Superior temporal gyrus (tissue), 1 donor: ENCODE measurements around the gene UBE2G2.

ENCODE experiments used
- DNase-seq: peaks from one replicate; pipeline ENCODE4 v3.0.0-alpha.2; 2016; ENCODE audit errors: extremely low spot score

Gene UBE2G2

GRCh38 chr21:44750675-44751025, 51.0 kb downstream of the UBE2G2 start:
- DNase-seq = no peak

- no peak for DNase-seq
Measured at GRCh38 chr21:44749759-44750674, 51.6 kb downstream of the UBE2G2 start.

GRCh38 chr21:44749116-44749758, 52.4 kb downstream of the UBE2G2 start:
- no peak for DNase-seq

GRCh38 chr21:44748621-44749020, 53.0 kb downstream of the UBE2G2 start:
- no peak for DNase-seq

- no peak for DNase-seq
Measured at GRCh38 chr21:44742418-44743153, 59.0 kb downstream of the UBE2G2 start.

GRCh38 chr21:44741921-44742320, 59.7 kb downstream of the UBE2G2 start:
- DNase-seq = no peak

- DNase-seq = no peak
Measured at GRCh38 chr21:44740742-44741141, 60.9 kb downstream of the UBE2G2 start.

GRCh38 chr21:44739316-44739715, 62.3 kb downstream of the UBE2G2 start:
- DNase-seq = no peak

GRCh38 chr21:44738621-44739020, 63.0 kb downstream of the UBE2G2 start:
- no peak for DNase-seq

- DNase-seq = no peak
Measured at GRCh38 chr21:44737706-44738354, 63.8 kb downstream of the UBE2G2 start.

- DNase-seq = no peak
Measured at GRCh38 chr21:44736291-44737004, 65.2 kb downstream of the UBE2G2 start.

GRCh38 chr21:44735821-44736220, 65.8 kb downstream of the UBE2G2 start:
- no peak for DNase-seq

- no peak for DNase-seq
Measured at GRCh38 chr21:44734841-44735240, 66.8 kb downstream of the UBE2G2 start.

- DNase-seq = no peak
Measured at GRCh38 chr21:44734026-44734745, 67.4 kb downstream of the UBE2G2 start.

GRCh38 chr21:44732956-44733355, 68.7 kb downstream of the UBE2G2 start:
- DNase-seq = no peak

GRCh38 chr21:44732263-44732662, 69.4 kb downstream of the UBE2G2 start:
- DNase-seq = no peak

- DNase-seq = no peak
Measured at GRCh38 chr21:44730951-44731579, 70.6 kb downstream of the UBE2G2 start.

- DNase-seq = no peak
Measured at GRCh38 chr21:44730028-44730395, 71.6 kb downstream of the UBE2G2 start.

- DNase-seq = no peak
Measured at GRCh38 chr21:44729336-44730027, 72.1 kb downstream of the UBE2G2 start.

GRCh38 chr21:44728716-44729115, 72.9 kb downstream of the UBE2G2 start:
- no peak for DNase-seq
